ENCODE measurements around the gene SOS2. TPM values are rescaled to one million over a fixed set of nuclear protein-coding genes. Genes with fewer than 3 reads are reported as not detected.
A peak's percentile ranks its signal among the peaks of the same experiment; 100 is the strongest.

The SOS2 gene
- total and polyA plus RNA-seq, 10 of the 15 experiments (the other 5 are each of a cell fraction or from before 2014, with no cell fraction given): 2.1 to 16.8 (median 8.4) TPM

DNA sequence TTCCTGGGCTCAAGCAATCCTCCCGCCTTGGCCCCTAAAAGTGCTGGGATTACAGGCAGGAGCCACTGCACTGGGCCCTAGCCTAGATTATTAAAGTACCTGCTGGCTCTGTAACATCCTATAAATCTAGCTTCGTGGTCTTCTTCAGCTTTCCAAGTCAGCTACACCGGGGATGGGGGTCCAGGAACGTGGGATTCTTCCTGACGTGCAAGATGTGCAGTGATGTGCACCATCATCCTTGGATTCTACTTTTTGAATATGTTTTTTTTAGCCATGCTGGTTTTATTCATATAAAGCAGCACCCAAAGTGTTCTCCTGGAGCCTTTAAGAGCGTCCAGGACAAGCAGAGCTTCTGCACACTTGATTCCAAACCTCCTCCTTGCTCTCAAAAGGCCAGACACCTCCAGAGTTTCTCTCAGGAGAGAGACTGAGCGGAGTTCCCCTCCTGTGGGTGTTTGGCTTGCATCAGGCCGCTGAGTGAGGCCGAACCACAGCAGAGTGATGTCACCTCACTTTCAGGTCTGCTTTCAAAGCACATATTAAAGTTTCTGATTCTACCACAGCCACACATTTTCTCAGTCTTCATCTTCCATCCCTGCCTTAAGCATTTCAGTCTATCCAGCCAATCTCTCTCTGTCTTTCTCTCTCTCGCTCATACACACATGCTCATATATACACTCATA lies 148.5 kb downstream of the SOS2 start (continued):
- no peak for TF ChIP-seq STAT1 (conservative IDR thresholded peaks at IDR 0.05)
- peak; percentile 94 for TF ChIP-seq MTA2 (IDR thresholded peaks at IDR 0.05; ENCODE audit: low read depth)
- no peak for TF ChIP-seq RFX5 (IDR thresholded peaks at IDR 0.05; ENCODE audit: low read depth, low read length)
- TF ChIP-seq ZNF274 (IDR thresholded peaks at IDR 0.05; ENCODE audit: insufficient read depth, insufficient read length): no peak
- TF ChIP-seq, protein P1, sequence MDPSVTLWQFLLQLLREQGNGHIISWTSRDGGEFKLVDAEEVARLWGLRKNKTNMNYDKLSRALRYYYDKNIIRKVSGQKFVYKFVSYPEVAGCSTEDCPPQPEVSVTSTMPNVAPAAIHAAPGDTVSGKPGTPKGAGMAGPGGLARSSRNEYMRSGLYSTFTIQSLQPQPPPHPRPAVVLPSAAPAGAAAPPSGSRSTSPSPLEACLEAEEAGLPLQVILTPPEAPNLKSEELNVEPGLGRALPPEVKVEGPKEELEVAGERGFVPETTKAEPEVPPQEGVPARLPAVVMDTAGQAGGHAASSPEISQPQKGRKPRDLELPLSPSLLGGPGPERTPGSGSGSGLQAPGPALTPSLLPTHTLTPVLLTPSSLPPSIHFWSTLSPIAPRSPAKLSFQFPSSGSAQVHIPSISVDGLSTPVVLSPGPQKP (IDR thresholded peaks at IDR 0.05; ENCODE audit: low read depth, low read length): no peak
- no peak for TF ChIP-seq KAT2A (conservative IDR thresholded peaks at IDR 0.05; ENCODE audit: control insufficient read depth, low read depth, low read length)
- TF ChIP-seq, protein P2, sequence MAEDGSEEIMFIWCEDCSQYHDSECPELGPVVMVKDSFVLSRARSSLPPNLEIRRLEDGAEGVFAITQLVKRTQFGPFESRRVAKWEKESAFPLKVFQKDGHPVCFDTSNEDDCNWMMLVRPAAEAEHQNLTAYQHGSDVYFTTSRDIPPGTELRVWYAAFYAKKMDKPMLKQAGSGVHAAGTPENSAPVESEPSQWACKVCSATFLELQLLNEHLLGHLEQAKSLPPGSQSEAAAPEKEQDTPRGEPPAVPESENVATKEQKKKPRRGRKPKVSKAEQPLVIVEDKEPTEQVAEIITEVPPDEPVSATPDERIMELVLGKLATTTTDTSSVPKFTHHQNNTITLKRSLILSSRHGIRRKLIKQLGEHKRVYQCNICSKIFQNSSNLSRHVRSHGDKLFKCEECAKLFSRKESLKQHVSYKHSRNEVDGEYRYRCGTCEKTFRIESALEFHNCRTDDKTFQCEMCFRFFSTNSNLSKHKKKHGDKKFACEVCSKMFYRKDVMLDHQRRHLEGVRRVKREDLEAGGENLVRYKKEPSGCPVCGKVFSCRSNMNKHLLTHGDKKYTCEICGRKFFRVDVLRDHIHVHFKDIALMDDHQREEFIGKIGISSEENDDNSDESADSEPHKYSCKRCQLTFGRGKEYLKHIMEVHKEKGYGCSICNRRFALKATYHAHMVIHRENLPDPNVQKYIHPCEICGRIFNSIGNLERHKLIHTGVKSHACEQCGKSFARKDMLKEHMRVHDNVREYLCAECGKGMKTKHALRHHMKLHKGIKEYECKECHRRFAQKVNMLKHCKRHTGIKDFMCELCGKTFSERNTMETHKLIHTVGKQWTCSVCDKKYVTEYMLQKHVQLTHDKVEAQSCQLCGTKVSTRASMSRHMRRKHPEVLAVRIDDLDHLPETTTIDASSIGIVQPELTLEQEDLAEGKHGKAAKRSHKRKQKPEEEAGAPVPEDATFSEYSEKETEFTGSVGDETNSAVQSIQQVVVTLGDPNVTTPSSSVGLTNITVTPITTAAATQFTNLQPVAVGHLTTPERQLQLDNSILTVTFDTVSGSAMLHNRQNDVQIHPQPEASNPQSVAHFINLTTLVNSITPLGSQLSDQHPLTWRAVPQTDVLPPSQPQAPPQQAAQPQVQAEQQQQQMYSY (CRISPR knock-in tag; IDR thresholded peaks at IDR 0.05): no peak
- TF ChIP-seq RAD51 (IDR thresholded peaks at IDR 0.05): peak; percentile 39; the same call in 1 of the 2 replicates
- TF ChIP-seq, protein P3, sequence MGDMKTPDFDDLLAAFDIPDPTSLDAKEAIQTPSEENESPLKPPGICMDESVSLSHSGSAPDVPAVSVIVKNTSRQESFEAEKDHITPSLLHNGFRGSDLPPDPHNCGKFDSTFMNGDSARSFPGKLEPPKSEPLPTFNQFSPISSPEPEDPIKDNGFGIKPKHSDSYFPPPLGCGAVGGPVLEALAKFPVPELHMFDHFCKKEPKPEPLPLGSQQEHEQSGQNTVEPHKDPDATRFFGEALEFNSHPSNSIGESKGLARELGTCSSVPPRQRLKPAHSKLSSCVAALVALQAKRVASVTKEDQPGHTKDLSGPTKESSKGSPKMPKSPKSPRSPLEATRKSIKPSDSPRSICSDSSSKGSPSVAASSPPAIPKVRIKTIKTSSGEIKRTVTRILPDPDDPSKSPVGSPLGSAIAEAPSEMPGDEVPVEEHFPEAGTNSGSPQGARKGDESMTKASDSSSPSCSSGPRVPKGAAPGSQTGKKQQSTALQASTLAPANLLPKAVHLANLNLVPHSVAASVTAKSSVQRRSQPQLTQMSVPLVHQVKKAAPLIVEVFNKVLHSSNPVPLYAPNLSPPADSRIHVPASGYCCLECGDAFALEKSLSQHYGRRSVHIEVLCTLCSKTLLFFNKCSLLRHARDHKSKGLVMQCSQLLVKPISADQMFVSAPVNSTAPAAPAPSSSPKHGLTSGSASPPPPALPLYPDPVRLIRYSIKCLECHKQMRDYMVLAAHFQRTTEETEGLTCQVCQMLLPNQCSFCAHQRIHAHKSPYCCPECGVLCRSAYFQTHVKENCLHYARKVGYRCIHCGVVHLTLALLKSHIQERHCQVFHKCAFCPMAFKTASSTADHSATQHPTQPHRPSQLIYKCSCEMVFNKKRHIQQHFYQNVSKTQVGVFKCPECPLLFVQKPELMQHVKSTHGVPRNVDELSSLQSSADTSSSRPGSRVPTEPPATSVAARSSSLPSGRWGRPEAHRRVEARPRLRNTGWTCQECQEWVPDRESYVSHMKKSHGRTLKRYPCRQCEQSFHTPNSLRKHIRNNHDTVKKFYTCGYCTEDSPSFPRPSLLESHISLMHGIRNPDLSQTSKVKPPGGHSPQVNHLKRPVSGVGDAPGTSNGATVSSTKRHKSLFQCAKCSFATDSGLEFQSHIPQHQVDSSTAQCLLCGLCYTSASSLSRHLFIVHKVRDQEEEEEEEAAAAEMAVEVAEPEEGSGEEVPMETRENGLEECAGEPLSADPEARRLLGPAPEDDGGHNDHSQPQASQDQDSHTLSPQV (IDR thresholded peaks at IDR 0.05): no peak
- peak; percentile 95 to 99 for TF ChIP-seq EP300 (IDR thresholded peaks at IDR 0.05; ENCODE audit: borderline replicate concordance in 1 of 2, control insufficient read depth in 1 of 2, low read depth in 2 of 2, low read length in 2 of 2)
- 0 out of 2 replicates have a peak, but pooled peaks have one; percentile 27 for TF ChIP-seq GABPA (IDR thresholded peaks at IDR 0.05; ENCODE audit: low read depth)
- peak; percentile 96 for TF ChIP-seq NBN (IDR thresholded peaks at IDR 0.05)
- peak; percentile 76; the same call in 1 of the 2 replicates for TF ChIP-seq ZBED1 (IDR thresholded peaks at IDR 0.05; ENCODE audit: borderline replicate concordance)
- no peak for TF ChIP-seq NFXL1 (IDR thresholded peaks at IDR 0.05; ENCODE audit: borderline replicate concordance)
- TF ChIP-seq YBX1 (IDR thresholded peaks at IDR 0.05): no peak
- TF ChIP-seq POLR2AphosphoS2 (IDR thresholded peaks at IDR 0.05; ENCODE audit: low read depth, low read length): peak; percentile 32; the same call in 1 of the 2 replicates
- no peak for TF ChIP-seq NFYA (IDR thresholded peaks at IDR 0.05; ENCODE audit: borderline replicate concordance, low read depth, low read length)
- TF ChIP-seq, protein P4, sequence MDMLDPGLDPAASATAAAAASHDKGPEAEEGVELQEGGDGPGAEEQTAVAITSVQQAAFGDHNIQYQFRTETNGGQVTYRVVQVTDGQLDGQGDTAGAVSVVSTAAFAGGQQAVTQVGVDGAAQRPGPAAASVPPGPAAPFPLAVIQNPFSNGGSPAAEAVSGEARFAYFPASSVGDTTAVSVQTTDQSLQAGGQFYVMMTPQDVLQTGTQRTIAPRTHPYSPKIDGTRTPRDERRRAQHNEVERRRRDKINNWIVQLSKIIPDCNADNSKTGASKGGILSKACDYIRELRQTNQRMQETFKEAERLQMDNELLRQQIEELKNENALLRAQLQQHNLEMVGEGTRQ (IDR thresholded peaks at IDR 0.05; ENCODE audit: borderline replicate concordance, low read depth, low read length): no peak
- TF ChIP-seq FOS (IDR thresholded peaks at IDR 0.05; ENCODE audit: borderline replicate concordance, extremely low read depth, insufficient read length): no peak
- TF ChIP-seq LARP7 (IDR thresholded peaks at IDR 0.05): peak; percentile 70; the same call in 1 of the 2 replicates
- peak; percentile 12; the same call in 1 of the 2 replicates for TF ChIP-seq SMC3 (IDR thresholded peaks at IDR 0.05; ENCODE audit: borderline replicate concordance, low read length)
